Testis (tissue), 2 donors: ENCODE data around the gene C6orf89.

ENCODE experiments used
- POLR2A ChIP-seq: fragments of 450-650 bp; IDR thresholded peaks from one replicate; pipeline ENCODE4 v1.6.1; 2017; ENCODE audit warnings: antibody characterized with exemption, mild to moderate bottlenecking, moderate library complexity
- TF ChIP-seq, protein P1 (sequence below), 3 experiments: fragments of 450-650 bp in 2 of 3; fragments of 200-600 bp in 1 of 3; sonication (generic) in 1 of 3; IDR thresholded peaks; one replicate each; pipeline ENCODE4 v1.5.1; 2016 to 2019; ENCODE audit warnings: antibody characterized with exemption in 3 of 3, mild to moderate bottlenecking in 2 of 3, moderate library complexity in 1 of 3

DNA sequence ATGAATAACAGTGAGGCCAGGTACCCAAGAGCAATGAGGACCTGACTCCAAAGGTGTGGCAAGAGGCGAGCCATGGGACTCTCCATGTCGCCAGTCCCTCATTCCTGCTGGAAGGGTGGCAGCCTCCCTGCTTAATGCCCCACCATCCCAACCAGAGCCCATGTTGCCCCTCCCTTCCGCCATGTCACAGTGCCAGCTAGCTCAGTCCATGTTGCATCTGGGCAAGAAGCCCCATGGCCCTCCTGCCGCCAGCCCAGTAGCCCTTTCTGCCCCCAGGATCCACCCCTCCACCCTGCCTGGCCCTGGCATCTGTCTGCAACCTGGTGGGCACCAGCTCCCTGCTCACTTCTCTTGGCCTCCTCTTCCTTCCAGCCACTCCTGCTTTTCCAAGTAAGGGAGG is 40.5 kb upstream of the C6orf89 start:
- TF ChIP-seq, protein P1, sequence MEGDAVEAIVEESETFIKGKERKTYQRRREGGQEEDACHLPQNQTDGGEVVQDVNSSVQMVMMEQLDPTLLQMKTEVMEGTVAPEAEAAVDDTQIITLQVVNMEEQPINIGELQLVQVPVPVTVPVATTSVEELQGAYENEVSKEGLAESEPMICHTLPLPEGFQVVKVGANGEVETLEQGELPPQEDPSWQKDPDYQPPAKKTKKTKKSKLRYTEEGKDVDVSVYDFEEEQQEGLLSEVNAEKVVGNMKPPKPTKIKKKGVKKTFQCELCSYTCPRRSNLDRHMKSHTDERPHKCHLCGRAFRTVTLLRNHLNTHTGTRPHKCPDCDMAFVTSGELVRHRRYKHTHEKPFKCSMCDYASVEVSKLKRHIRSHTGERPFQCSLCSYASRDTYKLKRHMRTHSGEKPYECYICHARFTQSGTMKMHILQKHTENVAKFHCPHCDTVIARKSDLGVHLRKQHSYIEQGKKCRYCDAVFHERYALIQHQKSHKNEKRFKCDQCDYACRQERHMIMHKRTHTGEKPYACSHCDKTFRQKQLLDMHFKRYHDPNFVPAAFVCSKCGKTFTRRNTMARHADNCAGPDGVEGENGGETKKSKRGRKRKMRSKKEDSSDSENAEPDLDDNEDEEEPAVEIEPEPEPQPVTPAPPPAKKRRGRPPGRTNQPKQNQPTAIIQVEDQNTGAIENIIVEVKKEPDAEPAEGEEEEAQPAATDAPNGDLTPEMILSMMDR (IDR thresholded peaks at IDR 0.05), result no peak
- no peak for TF ChIP-seq POLR2A
